NCI-H2081 (cell line): ENCODE measurements around the gene MTERF4.

Experiments
- DNase-seq, 2 experiments: peaks; one replicate each; lab custom pipeline; 2025; lab: John Stamatoyannopoulos, UW

Gene MTERF4

GRCh38 chr2:241102239-241102803 lies at the start of gene MTERF4:
Gene MTERF4, minus strand, starts transcription at chr2:241102287. Its CDS starts 14 bp downstream, at chr2:241102273.
- peak; percentile 90 to 94 for DNase-seq

GRCh38 chr2:241150660-241151530 lies 48.8 kb upstream of the MTERF4 start:
- no peak for DNase-seq

DNA sequence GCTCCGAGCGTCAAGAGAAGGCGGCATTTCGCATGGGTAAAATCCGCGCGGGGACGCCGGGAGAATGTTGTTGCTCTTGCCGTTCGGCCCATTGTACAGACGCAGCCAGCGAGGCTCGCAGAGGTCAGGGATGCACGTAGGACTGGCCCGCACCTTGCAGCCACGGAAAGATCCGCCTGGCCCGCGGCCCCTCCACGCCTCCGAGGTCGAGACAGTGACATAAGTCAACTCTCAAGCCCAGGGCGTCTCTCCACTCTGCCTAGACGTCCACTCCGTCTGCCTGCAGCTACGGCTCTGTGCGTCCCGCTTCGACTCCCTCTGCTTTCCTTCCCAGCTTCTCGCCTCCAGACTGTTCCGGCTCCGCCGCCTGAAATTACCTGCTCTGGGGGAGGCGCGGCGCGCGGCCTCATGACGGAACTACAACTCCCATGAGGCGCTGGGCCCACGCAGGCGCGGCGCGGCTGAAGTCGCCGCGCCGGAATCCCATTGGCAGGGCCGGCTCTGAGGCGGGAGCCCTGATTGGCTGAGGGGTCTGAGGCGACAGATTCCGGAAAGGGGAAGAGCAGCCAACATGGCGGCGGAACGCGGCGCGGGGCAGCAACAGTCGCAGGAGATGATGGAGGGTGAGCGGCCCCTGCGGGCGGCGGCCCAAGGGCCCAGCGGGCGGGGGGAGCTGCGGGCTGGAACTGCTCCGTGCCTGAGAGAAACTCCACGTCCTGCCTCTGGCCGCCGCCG lies 48.0 kb upstream of the MTERF4 start, which contains the start of gene PPP1R7:
Gene PPP1R7 (plus strand): TSS at position 543 of the 735 bp plus-strand sequence. CDS start 29 bp downstream, at position 572.
- peak; percentile 91 to 96 for DNase-seq

DNA sequence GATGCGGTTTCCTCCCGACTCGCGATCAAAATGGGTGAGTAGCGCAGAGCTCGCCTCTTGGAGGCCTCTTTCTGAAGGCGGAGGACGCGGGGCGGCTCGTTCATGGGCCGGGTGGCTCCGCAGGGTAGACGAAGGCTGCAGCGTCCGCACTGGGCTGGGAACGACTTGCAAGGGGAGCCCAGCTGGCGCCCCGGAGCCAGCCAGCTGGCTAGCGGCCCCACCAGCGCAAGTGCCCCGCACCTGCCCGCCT lies 47.5 kb upstream of the MTERF4 start:
- no peak for DNase-seq

GRCh38 chr2:241148891-241149674 lies 47.0 kb upstream of the MTERF4 start, which contains the start of gene PASK:
Gene PASK, minus strand, starts transcription at chr2:241149472. Its CDS starts 6,440 bp downstream, at chr2:241143032.
- DNase-seq: peak; percentile 96 to 98

- DNase-seq: no peak
Observed at GRCh38 chr2:241148239-241148638, 46.2 kb upstream of the MTERF4 start.

GRCh38 chr2:241147336-241147735 lies 45.2 kb upstream of the MTERF4 start:
- DNase-seq: no peak

DNA sequence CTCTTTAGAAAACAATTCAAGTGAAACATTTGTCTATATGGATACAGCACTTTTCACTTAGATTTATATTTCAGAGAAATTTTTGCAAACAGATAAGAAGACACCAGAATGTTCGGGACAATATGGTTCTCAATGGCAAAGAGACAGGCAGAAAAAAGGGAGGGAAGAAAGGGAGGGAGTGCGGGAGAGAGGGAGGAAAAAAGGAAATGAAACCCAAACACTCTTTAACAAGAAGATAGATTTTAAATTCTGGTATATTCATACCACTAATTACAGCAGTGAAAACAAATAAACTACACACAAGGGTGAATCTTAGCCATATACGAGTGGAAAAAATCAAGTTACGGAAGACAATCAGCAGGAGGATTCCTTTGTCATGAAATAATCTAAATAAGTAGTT lies 44.2 kb upstream of the MTERF4 start:
- no peak for DNase-seq

DNA sequence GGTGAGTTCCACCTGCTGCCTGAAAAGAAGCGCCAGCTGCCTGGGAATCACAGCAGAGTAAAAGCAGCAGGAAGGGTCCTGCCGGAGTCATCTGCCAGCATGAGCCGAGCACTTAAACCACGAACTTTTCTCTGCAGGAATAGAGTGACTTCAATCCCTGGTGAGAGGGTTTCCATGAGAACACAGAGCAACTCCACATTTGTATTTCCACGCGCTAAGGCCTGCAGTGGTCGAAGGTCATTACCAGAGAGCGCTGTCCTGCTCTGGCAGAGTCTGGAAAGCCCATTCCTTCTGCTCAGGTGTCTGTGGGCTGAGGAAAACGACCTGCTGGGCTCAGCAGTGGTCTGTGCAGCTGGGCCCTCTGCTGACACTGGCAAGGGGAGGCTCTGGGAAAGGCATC lies 40.5 kb upstream of the MTERF4 start:
- no peak for DNase-seq

- DNase-seq: no peak
Observed at GRCh38 chr2:241142063-241142462, 40.0 kb upstream of the MTERF4 start.

DNA sequence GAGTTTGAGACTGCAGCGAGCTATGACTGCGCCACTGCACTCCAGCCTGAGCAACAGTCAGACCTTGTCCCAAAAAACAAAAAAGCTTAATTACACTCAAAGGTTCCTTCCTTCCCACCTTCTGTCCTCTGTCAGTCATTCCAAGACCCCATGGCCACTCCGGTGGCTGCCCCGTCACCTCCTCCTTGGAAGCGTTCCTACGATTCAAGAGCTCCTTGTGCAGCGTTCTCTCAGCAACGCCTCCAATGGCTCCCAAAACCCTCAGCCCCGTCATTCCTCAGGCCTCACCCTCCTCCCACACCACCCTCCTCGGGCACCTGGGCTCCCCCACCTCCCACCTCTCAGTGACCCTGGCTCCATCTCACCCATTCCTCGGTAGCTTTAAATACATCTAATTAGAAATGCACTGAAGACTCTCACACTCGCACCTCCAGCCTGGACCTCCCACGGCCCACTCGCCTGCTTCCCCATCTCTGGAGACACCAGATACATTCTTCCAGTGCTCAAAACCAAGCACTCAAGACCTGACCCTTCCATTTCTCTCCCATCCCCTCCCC lies 39.2 kb upstream of the MTERF4 start:
- DNase-seq: no peak

- DNase-seq: no peak
Observed at GRCh38 chr2:241140445-241140840, 38.4 kb upstream of the MTERF4 start.

- no peak for DNase-seq
Observed at GRCh38 chr2:241139531-241140444, 37.7 kb upstream of the MTERF4 start.

DNA sequence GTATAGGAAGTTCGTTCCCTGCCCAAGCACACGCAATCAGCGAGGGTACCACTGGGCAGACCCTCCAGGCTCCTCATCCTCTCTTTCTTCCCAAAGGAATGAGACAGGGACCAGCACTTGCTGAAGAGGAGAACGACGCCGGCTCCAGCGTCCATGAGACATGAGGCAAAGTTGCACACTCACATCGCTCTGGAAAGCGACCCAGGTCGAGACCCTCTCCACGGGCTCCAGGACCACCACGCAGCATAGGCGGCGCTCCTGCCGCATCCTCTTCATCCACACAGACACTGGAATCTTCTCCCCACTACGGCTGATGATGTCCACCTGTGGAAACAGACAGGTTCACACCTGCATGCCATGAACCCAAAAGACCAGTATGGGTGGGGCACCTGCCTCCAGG lies 36.4 kb upstream of the MTERF4 start:
- DNase-seq: no peak

GRCh38 chr2:241137276-241138190 lies 35.4 kb upstream of the MTERF4 start:
- no peak for DNase-seq

- DNase-seq: no peak
Observed at GRCh38 chr2:241136661-241137260, 34.7 kb upstream of the MTERF4 start.

- no peak for DNase-seq
Observed at GRCh38 chr2:241136191-241136590, 34.1 kb upstream of the MTERF4 start.

GRCh38 chr2:241135737-241136136 lies 33.6 kb upstream of the MTERF4 start:
- no peak for DNase-seq

- DNase-seq: no peak
Observed at GRCh38 chr2:241134711-241135110, 32.6 kb upstream of the MTERF4 start.
